SIG-M5 (cell line): ENCODE data around the gene JUP.
A peak's percentile ranks its signal among the peaks of the same experiment; 100 is the strongest.
"Not testable (repeated sequence)": the region's sequence is repeated elsewhere in the genome, so short reads cannot be mapped to it uniquely, and the experiment has no call there.

ENCODE experiments used
- DNase-seq: peaks from one replicate; lab custom pipeline; 2025; lab: John Stamatoyannopoulos, UW

Gene JUP

GRCh38 chr17:41786227-41787020 is at the start of gene JUP:
Gene JUP (minus strand): TSS chr17:41786711. CDS start chr17:41771854, 14,857 bp downstream.
- peak; percentile 88 for DNase-seq

- no peak for DNase-seq
Observed at GRCh38 chr17:41835800-41836549, 49.5 kb upstream of the JUP start, which contains the start of gene NT5C3B. Gene NT5C3B (minus strand): TSS chr17:41836232. CDS start chr17:41836193, 39 bp downstream.

- DNase-seq: no peak
Observed at GRCh38 chr17:41835214-41835799, 48.8 kb upstream of the JUP start.

- not testable (repeated sequence) for DNase-seq
Observed at GRCh38 chr17:41829961-41830360, 43.5 kb upstream of the JUP start.

GRCh38 chr17:41825175-41825845 is 38.8 kb upstream of the JUP start:
- DNase-seq: no peak

- DNase-seq: no peak
Observed at GRCh38 chr17:41824086-41824485, 37.6 kb upstream of the JUP start.

- DNase-seq: no peak
Observed at GRCh38 chr17:41823580-41823979, 37.1 kb upstream of the JUP start.

- no peak for DNase-seq
Observed at GRCh38 chr17:41823141-41823524, 36.6 kb upstream of the JUP start.

GRCh38 chr17:41822216-41823140 is 36.0 kb upstream of the JUP start:
- DNase-seq: no peak

GRCh38 chr17:41821776-41822175 is 35.3 kb upstream of the JUP start:
- no peak for DNase-seq

- DNase-seq: no peak
Observed at GRCh38 chr17:41818024-41818423, 31.5 kb upstream of the JUP start.

- no peak for DNase-seq
Observed at GRCh38 chr17:41816637-41817320, 30.3 kb upstream of the JUP start.

GRCh38 chr17:41814195-41814594 is 27.7 kb upstream of the JUP start:
- no peak for DNase-seq

GRCh38 chr17:41813699-41814124 is 27.2 kb upstream of the JUP start:
- no peak for DNase-seq

GRCh38 chr17:41813152-41813680 is 26.7 kb upstream of the JUP start:
- DNase-seq: no peak

- DNase-seq: no peak
Observed at GRCh38 chr17:41812381-41813151, 26.1 kb upstream of the JUP start, which contains the start of gene FKBP10. Gene FKBP10 (plus strand): TSS chr17:41813004. CDS start chr17:41813035, 31 bp downstream.

- no peak for DNase-seq
Observed at GRCh38 chr17:41811549-41812380, 25.3 kb upstream of the JUP start, which contains the start of gene P3H4. Gene P3H4 (minus strand): TSS chr17:41811949. CDS start chr17:41811915, 34 bp downstream.
